Sigmoid colon (tissue), 7 donors: ENCODE results near the gene XYLB. TPM values are rescaled to one million over a fixed set of nuclear protein-coding genes. Genes with fewer than 3 reads are reported as not detected.
A peak's percentile ranks its signal among the peaks of the same experiment; 100 is the strongest.
"Not testable (repeated sequence)": the region's sequence is repeated elsewhere in the genome, so short reads cannot be mapped to it uniquely, and the experiment has no call there.

Experiments
- DNase-seq: peaks from one replicate; pipeline ENCODE4 v3.0.0-alpha.2; 2019
- H3K27ac ChIP-seq, 4 donors: fragments of 200-600 bp; sonication (generic); one replicate each; pipeline ENCODE4 v1.5.1; 2016 to 2019; ENCODE audit warnings: mild to moderate bottlenecking in 1 of 4
- H3K27me3 ChIP-seq, 3 donors: fragments of 200-600 bp; sonication (generic); one replicate each; pipeline ENCODE4 v1.5.1; 2019; ENCODE audit warnings: mild to moderate bottlenecking in 1 of 3
- H3K36me3 ChIP-seq, 4 donors: fragments of 200-600 bp; sonication (generic); one replicate each; pipeline ENCODE4 v1.5.1; 2016 to 2019
- H3K4me1 ChIP-seq, 4 donors: fragments of 200-600 bp; sonication (generic); one replicate each; pipeline ENCODE4 v1.5.1; 2017 to 2019
- H3K4me3 ChIP-seq, 4 donors: fragments of 200-600 bp; sonication (generic); one replicate each; pipeline ENCODE4 v1.5.1; 2017 to 2019; ENCODE audit warnings: mild to moderate bottlenecking in 2 of 4, moderate library complexity in 1 of 4
- H3K9me3 ChIP-seq, 4 donors: fragments of 200-600 bp in 3 of 4; sonication (generic) in 3 of 4; one replicate each; pipeline versions ENCODE4 v1.5.1 to v1.6.1; 2013 to 2019
- EP300 ChIP-seq, 4 donors: sonication (generic); formaldehyde crosslinking; IDR thresholded peaks; one replicate each; pipeline ENCODE4 v1.6.1; 2017; ENCODE audit warnings: antibody characterized with exemption in 4 of 4
- POLR2A ChIP-seq, 2 donors: fragments of 450-650 bp; IDR thresholded peaks; one replicate each; pipeline ENCODE4 v1.6.1; 2016; ENCODE audit warnings: antibody characterized with exemption in 2 of 2, mild to moderate bottlenecking in 2 of 2, moderate library complexity in 2 of 2
- POLR2AphosphoS5 ChIP-seq, 4 donors: sonication (generic); formaldehyde crosslinking; IDR thresholded peaks; one replicate each; pipeline ENCODE4 v1.6.1; 2017; ENCODE audit warnings: antibody characterized with exemption in 4 of 4
- WGBS, 2 donors: extraction: QIAGEN DNeasy Blood & Tissue Kit; methylation state at CpG; one replicate each; pipeline ENCODE4 v1.1.7; 2013; 5-methylcytosine and 5-hydroxymethylcytosine counted together
- intact Hi-C: fragments of 100-400 bp; cut with DNase I; formaldehyde crosslinking; loops from one replicate; pipeline ENCODE4 v1.15.1; 2023
- polyA plus RNA-seq, 3 donors: library from polyadenylated mRNA; stranded (reverse); fragments of 200-250 nt; gene quantifications; one replicate each; pipeline ENCODE4 v1.2.3, GENCODE V29; 2013
- total RNA-seq, 4 donors: library from RNA; depleted of rRNA; stranded (reverse); fragments of >200 nt; gene quantifications; one replicate each; pipeline ENCODE4 v1.1.0, GENCODE V29; 2016
- TF ChIP-seq, protein P1 (sequence below), 4 experiments: fragments of 450-650 bp in 3 of 4; fragments of 200-600 bp in 1 of 4; IDR thresholded peaks; one replicate each; pipeline ENCODE4 v1.5.1; 2016 to 2019; ENCODE audit warnings: antibody characterized with exemption in 4 of 4, mild to moderate bottlenecking in 3 of 4, moderate library complexity in 2 of 4
- donor health status: healthy with polysubstance abuse.
- donor health status: Bipolar disorder and iron deficiency.
- donor health status: healthy.

Gene XYLB
- total RNA-seq (1 to 10 TPM; 2.3 to 3.2 (median 2.4) TPM), polyA plus RNA-seq (1 to 10 TPM; 3.6 to 4.9 (median 3.9) TPM)

- Histone ChIP-seq H3K36me3 (no peaks in the 10 kb centered on the region), H3K27ac (peak within 1 kb of the TSS; percentile 31 to 72 (median 68)), H3K4me3 (peak within 1 kb of the TSS; percentile 43 to 80 (median 70)), H3K9me3 (peaks cover 0 to 3% (median 0%) of the 10 kb centered on the region in 4 donors), H3K4me1 (peaks cover 0 to 15% (median 13%) of the 10 kb centered on the region in 4 donors), H3K27me3 (no peaks in the 10 kb centered on the region)
- TF ChIP-seq, protein P1, sequence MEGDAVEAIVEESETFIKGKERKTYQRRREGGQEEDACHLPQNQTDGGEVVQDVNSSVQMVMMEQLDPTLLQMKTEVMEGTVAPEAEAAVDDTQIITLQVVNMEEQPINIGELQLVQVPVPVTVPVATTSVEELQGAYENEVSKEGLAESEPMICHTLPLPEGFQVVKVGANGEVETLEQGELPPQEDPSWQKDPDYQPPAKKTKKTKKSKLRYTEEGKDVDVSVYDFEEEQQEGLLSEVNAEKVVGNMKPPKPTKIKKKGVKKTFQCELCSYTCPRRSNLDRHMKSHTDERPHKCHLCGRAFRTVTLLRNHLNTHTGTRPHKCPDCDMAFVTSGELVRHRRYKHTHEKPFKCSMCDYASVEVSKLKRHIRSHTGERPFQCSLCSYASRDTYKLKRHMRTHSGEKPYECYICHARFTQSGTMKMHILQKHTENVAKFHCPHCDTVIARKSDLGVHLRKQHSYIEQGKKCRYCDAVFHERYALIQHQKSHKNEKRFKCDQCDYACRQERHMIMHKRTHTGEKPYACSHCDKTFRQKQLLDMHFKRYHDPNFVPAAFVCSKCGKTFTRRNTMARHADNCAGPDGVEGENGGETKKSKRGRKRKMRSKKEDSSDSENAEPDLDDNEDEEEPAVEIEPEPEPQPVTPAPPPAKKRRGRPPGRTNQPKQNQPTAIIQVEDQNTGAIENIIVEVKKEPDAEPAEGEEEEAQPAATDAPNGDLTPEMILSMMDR (IDR thresholded peaks at IDR 0.05): peak; percentile 80 to 89 (median 86)
- TF ChIP-seq POLR2A (IDR thresholded peaks at IDR 0.05) (peak in 1 of 2 donors; percentile 18), EP300 (IDR thresholded peaks at IDR 0.05) (no peak), POLR2AphosphoS5 (IDR thresholded peaks at IDR 0.05) (peak in 3 of 4 donors; percentile 29 to 42 (median 31))
- DNase-seq: peak; percentile 90
- intact Hi-C loops: loop anchor here (2.0 to 10.0 kb wide), 2 partner anchors 132 to 182 kb away; partner anchors contain the start of gene OXSR1
- WGBS, 2 donors: 1% methylated on average over 85 of the region's 85 CpGs
Measured at GRCh38 chr3:38346587-38347410, at the start of gene XYLB. Gene XYLB, plus strand, starts transcription at chr3:38346785. Its CDS starts 84 bp downstream, at chr3:38346869.

GRCh38 chr3:38297053-38297452 is 49.5 kb upstream of the XYLB start:
- H3K36me3 ChIP-seq, H3K27me3 ChIP-seq, H3K27ac ChIP-seq, intact Hi-C loops, H3K4me1 ChIP-seq, DNase-seq, H3K4me3 ChIP-seq, H3K9me3 ChIP-seq: not testable (repeated sequence)
- WGBS, 2 donors: 37 to 79% methylated on average over 4 of the region's 4 CpGs

DNA sequence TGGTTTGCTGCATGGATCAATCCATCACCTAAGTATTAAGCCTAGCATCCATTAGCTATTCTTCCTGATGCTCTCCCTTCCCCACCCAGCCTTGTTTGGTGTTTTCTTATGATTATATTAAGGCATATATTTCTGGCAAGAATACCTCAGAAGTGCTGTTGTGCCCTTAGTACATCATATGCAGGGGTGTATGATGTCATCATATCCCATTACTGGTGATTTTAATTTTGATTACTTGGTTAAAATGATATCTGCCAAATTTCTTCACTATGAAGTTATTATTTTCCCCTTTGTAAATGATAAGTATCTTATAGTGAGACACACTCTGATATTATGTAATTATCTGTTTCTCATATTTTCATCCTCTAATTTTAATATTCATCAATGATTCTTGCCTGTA is 49.0 kb upstream of the XYLB start:
- no peak for DNase-seq
- Histone ChIP-seq H3K36me3 (no peaks in the 10 kb centered on the region), H3K4me1 (no peaks in the 10 kb centered on the region), H3K27ac (no peak overlapping the region), H3K9me3 (no peaks in the 10 kb centered on the region), H3K4me3 (no peak overlapping the region), H3K27me3 (no peaks in the 10 kb centered on the region)
- intact Hi-C loops: no loop called here
- TF ChIP-seq POLR2AphosphoS5 (IDR thresholded peaks at IDR 0.05) (no peak), POLR2A (IDR thresholded peaks at IDR 0.05) (no peak), EP300 (IDR thresholded peaks at IDR 0.05) (no peak)
- TF ChIP-seq, protein P1 (IDR thresholded peaks at IDR 0.05): no peak

GRCh38 chr3:38297947-38298711 is 48.5 kb upstream of the XYLB start:
- no peak for DNase-seq
- no peaks in the 10 kb centered on the region for H3K9me3 ChIP-seq
- intact Hi-C loops: no loop called here
- no peak overlapping the region for H3K4me3 ChIP-seq
- no peaks in the 10 kb centered on the region for H3K4me1 ChIP-seq
- no peaks in the 10 kb centered on the region for H3K27me3 ChIP-seq
- TF ChIP-seq, protein P1 (IDR thresholded peaks at IDR 0.05): peak in 2 of 4 experiments; percentile 13 to 22
- TF ChIP-seq POLR2A (IDR thresholded peaks at IDR 0.05): no peak
- no peaks in the 10 kb centered on the region for H3K36me3 ChIP-seq
- WGBS, 2 donors: 73 to 83% methylated on average over 5 of the region's 5 CpGs
- no peak overlapping the region for H3K27ac ChIP-seq

- peaks cover 0 to 2% (median 0%) of the 10 kb centered on the region in 4 donors for H3K9me3 ChIP-seq
- WGBS, 2 donors: 92% methylated on average over 5 of the region's 5 CpGs
- TF ChIP-seq EP300 (IDR thresholded peaks at IDR 0.05) (no peak), POLR2A (IDR thresholded peaks at IDR 0.05) (no peak)
- H3K36me3 ChIP-seq: no peaks in the 10 kb centered on the region
- H3K4me3 ChIP-seq: no peak overlapping the region
- H3K27ac ChIP-seq: no peak overlapping the region
- DNase-seq: no peak
- intact Hi-C loops: no loop called here
- no peaks in the 10 kb centered on the region for H3K4me1 ChIP-seq
- no peaks in the 10 kb centered on the region for H3K27me3 ChIP-seq
Measured at GRCh38 chr3:38306941-38307340, 39.6 kb upstream of the XYLB start.
